KBM-7 (cell line): Measurements from ENCODE around the gene CENPH.
"Not testable (repeated sequence)": the region's sequence is repeated elsewhere in the genome, so short reads cannot be mapped to it uniquely, and the experiment has no call there.

ENCODE experiments used
- DNase-seq: peaks from one replicate; pipeline ENCODE4 v3.0.0-alpha.2; 2015
- in situ Hi-C: fragments of 300-500 bp; cut with MboI; formaldehyde crosslinking; loops from 2 replicates; pipeline ENCODE4 v1.14.3; 2020; ENCODE audit warnings: low sequenced_read_pairs, low pct_unique_long_range_greater_than_20kb, mixed read lengths

The CENPH gene, protein sequence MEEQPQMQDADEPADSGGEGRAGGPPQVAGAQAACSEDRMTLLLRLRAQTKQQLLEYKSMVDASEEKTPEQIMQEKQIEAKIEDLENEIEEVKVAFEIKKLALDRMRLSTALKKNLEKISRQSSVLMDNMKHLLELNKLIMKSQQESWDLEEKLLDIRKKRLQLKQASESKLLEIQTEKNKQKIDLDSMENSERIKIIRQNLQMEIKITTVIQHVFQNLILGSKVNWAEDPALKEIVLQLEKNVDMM

DNA sequence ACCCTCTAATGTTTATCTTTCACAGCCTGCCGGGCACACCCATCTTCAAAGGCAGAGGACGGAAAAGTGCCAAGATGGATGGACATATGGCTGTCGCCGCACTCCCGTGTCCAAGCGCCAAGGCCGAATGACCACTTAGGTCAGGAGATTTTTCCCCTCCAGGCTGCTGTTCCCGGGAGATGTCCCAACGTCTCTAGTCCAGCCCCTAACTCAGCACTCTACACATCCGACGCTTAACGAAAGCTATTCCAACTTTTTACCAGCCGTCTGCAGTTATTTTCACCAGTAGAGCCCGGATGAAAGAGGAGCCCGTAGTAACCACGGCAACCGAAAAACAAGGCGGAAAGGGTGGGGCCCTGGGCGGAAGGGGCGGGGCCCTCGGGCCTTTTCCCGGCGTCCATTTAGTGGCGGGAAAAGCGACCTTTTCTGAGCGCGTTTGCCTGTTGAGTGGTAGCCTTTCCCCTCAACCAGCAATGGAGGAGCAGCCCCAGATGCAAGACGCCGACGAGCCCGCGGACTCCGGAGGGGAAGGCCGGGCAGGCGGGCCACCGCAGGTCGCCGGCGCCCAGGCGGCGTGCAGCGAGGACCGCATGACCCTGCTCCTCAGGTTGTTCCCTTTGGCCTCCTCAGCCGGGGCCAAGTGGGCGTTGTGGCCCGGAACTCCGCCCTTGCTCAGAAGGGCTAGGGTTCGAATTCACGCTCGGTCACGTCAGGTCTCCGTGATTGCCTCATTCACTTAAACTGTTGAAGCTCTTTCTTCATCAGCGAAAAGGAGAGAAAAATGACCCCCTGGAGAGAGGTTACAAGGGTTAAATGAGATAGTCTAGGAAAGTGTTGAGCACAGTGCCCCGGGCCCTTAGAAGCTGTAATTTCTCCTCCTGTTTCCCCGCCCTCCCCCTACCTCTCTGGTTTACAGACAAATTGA is at the start of gene CENPH:
TSS of gene CENPH (plus strand) at position 422 of the 925 bp plus-strand sequence. CDS start at position 474, 52 bp downstream.
- peak; percentile 96 for DNase-seq
- in situ Hi-C loops, result no loop called here

DNA sequence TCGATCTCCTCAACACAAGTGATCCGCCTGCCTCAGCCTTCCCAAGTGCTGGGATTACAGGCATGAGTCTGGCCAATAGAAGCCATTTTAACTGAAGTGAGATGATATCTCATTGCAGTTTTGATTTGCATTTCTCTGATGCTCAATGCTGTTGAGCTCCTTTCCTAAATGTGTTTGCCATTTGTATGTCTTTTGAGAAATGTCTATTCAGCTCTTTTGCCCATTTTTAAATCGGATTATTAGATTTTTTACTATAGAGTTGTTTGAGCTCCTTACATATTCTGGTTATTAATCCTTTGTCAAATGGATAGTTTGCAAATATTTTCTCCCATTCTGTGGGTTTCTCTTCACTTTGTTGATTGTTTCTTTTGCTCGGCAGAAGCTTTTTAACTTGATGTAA is 49.1 kb upstream of the CENPH start:
- DNase-seq, in situ Hi-C loops: not testable (repeated sequence)

DNA sequence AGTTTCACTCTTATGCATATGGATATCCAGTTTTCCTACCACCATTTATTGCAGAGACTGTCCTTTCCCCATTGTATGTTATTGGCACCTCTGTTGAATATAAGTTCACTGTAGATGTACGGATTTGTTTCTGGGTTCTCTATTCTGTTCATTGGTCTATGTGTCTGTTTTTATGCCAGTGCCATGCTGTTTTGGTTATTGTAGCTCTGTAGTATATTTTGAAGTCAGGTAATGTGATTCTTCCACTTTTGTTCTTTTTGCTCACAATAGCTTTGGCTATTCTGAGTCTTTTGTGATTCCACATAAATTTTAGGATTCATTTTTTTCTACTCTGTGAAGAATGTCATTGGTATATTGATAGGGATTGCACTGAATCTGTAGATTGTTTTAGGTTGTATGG is 48.6 kb upstream of the CENPH start:
- DNase-seq, result no peak
- in situ Hi-C loops, result no loop called here

DNA sequence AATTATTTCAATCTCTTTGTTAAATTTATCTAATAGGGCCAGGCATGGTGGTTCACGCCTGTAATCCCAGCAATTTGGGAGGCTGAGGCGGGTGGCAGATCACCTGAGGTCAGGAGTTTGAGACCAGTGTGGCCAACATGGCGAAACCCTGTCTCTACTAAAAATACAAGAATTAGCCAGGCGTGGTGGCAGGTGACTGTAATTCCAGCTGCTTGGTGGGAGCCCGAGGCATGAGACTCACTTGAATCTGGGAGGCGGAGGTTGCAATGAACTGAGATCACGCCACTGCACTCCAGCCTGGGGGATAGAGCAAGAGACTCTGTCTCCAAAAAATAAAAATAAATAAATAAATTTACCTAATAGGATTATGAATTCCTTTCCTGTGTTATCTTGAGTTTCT is 40.8 kb upstream of the CENPH start:
- DNase-seq, in situ Hi-C loops: not testable (repeated sequence)

DNA sequence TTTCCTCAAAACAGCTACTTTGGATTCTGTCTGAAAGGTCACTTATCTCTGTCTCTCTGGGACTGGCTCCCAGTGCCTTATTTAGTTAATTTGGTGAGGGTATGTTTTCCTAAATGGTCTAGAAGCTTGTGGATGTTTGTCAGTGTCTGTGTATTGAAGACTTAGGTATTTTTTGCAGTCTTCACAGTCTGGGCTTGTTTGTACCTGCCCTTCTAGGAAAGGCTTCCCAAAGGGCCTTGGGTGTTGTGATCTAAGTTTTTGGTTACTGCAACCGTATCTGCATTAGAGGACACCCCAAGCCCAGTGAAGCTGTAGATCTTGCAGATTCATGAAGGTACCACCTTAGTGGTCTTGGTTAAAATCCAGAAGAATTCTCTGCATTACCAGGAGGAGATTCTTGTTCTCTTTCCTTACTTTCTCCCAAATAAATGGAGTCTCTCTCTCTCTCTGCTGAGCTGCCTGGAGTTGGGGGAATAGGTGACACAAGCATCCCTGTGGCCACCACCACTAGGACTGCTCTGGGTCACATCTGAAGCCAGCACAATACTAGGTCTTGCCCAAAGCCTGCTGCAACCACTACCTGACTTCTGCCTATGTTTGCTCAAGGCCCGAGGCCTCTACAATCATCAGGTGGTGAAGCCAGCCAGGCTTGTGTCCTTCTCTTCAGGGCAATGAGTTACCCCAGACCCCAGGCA is 40.3 kb upstream of the CENPH start:
- in situ Hi-C loops, result no loop called here
- no peak for DNase-seq

DNA sequence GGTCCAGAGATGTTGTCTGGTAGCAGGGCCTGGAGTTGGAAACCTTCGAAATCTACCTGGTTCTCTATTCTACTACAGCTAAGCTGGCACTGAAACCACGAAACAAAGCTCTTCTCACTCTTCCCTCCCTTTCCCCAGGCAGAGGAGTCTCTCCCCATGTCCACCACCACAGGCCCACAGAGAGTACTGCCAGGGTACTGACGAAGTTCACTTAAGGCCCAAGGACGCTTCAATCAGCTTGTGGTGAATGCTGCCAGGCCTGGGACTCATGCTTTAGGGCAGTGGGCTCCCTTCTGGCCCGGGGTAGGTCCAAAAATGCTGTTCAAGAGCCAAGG is 39.7 kb upstream of the CENPH start:
- no peak for DNase-seq
- in situ Hi-C loops, result no loop called here

DNA sequence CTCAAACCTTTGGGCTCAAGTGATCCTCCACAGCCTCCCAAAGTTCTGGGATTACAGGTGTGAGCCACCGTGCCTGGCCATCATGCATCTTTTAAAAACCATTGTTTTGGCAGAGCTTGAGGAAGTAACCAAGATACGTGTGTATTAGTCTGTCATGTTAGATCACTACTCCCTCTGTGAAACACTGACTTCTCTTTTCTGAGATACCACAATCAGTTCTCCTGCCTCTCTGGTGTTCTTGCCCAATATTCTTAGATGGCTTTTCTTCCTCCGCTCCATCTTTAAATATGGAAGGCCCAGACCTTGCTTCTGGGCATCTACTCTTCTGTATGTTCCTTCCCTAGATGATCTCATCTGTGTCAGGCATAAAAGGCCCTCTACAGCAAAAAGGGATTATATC is 36.7 kb upstream of the CENPH start:
- in situ Hi-C loops, result no loop called here
- DNase-seq, result peak; percentile 68

DNA sequence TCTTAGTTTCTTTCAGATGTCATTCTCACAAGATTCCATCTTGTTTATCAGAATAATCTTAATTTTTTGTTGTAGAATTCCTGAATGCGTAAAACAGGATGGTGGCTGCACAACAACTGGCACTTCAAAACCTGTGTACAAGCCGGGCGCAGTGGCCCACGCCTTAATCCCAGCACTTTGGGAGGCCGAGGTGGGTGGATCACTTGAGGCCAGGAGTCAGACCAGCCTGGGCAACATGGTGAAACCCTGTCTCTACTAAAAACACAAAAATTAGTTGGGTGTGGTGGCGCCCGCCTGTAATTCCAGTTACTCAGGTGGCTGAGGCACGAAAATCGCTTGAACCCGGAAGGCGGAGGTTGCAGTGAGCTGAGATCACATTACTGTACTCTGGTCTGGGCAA is 32.9 kb upstream of the CENPH start:
- no peak for DNase-seq
- in situ Hi-C loops, result no loop called here

DNA sequence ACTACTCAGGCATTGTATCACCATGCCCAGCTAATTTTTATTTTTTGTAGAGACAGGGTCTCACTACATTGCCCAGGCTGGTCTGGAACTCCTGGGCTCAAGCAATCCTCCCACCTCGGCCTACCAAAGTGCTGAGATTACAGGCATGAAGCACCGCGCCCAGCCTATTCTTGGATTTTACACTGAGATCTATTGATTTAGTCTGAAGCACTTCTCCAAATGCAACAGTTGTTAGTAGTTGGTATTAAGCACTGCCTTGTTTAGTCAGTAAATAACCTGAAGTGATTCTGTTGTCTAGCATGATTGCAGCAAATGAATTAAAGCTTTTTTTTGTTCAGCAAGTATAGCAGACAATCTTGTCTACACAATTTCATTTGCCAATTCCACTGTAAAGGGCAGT is 31.3 kb upstream of the CENPH start:
- in situ Hi-C loops, result no loop called here

DNA sequence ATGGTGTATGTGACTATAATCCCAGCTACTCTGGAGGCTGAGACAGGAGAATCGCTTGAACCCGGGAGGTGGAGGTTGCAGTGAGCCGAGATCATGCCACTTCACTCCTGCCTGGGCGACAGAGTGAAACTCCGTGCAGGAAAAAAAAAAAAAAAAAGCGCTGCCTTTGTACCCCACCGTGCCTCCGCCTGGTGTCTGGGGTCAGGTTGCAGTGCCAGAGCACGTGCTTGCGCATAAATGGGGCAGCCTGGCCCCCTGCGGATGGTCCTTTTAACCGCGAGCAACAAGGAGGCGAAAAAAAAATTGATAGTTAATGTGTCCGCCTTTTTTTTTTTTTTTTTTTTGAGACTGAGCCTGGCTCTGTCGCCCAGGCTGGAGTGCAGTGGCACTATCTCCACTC is 28.7 kb upstream of the CENPH start:
- in situ Hi-C loops, result no loop called here
- DNase-seq, result no peak

More for the DNA sequence above, 31.3 kb upstream of the CENPH start:
- DNase-seq, result no peak

DNA sequence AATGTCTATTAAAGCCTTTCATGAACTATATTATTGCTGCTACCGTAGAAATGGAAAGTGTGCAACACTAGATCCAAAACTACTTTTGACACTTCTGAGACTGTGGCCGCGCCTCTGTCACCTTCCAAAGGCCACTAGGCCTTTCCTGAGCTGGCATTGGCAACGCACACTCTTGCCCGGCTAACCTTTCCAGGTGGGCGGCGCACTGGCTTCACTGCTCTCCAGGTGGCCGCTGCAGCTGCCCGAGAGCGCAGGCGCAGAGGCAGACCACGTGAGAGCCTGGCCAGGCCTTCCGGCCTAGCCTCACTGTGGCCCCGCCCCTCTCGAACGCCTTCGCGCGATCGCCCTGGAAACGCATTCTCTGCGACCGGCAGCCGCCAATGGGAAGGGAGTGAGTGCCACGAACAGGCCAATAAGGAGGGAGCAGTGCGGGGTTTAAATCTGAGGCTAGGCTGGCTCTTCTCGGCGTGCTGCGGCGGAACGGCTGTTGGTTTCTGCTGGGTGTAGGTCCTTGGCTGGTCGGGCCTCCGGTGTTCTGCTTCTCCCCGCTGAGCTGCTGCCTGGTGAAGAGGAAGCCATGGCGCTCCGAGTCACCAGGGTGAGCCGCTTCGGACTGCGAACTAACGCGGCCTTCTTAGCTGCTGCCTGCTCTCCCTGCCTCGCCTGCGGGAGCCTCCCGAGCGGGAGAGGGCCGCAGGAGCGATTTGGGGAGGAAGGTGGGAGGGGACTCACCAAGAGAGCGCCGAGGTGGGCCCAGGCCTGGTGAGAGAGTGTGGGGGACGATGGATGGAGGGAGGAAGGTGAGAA is 22.5 kb upstream of the CENPH start, which contains the start of gene CCNB1:
TSS of gene CCNB1 (plus strand) at position 465 of the 807 bp plus-strand sequence. CDS start at position 578, 113 bp downstream.
- in situ Hi-C loops, result no loop called here

DNA sequence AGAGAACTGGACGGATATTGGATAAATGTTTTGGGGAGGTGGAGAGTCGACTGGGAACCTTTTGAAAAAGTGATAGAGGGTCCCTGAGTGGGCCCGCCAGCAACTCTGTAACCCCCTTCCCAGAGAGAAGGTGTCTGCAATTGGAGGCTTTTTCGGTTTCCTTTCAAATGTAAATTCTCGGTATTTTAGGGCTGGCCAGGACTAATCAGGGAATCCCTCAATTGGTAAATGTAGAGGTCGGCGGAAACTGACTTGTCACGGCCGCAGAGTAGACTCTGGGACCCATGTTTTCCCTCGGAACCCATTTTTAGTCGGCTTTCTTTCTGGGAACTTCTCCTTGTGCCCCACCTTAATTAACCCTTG is 21.9 kb upstream of the CENPH start:
- DNase-seq, result peak; percentile 28

More for the DNA sequence above, 22.5 kb upstream of the CENPH start, which contains the start of gene CCNB1:
- peak; percentile 99 for DNase-seq

DNA sequence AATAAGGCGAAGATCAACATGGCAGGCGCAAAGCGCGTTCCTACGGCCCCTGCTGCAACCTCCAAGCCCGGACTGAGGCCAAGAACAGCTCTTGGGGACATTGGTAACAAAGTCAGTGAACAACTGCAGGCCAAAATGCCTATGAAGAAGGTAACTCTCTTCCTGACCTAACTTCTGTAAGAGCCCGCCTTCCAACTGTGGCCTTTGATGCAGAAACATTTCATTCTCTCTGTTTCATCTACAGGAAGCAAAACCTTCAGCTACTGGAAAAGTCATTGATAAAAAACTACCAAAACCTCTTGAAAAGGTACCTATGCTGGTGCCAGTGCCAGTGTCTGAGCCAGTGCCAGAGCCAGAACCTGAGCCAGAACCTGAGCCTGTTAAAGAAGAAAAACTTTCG is 21.5 kb upstream of the CENPH start:
- in situ Hi-C loops, result no loop called here
- DNase-seq, result no peak

More for the DNA sequence above, 21.9 kb upstream of the CENPH start:
- in situ Hi-C loops, result no loop called here

DNA sequence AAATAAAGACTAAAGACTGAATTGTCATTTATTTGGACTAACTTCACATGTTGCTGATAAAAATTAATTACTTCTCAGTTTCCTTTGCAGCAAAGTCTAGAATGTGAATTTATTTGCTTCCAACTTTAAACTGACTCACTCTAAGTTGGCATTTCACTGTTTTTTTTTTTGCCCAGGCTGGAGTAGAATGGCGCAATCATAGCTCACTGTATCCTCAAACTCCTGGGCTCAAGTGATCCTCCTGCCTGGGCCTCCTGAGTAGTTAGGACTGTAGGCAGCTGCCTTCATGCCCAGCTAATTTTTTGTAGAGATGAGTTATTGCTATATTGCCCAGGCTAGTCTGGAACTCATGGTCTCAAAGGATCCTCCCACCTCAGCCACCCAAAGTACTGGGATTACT is 18.9 kb upstream of the CENPH start:
- no peak for DNase-seq
- in situ Hi-C loops, result no loop called here

DNA sequence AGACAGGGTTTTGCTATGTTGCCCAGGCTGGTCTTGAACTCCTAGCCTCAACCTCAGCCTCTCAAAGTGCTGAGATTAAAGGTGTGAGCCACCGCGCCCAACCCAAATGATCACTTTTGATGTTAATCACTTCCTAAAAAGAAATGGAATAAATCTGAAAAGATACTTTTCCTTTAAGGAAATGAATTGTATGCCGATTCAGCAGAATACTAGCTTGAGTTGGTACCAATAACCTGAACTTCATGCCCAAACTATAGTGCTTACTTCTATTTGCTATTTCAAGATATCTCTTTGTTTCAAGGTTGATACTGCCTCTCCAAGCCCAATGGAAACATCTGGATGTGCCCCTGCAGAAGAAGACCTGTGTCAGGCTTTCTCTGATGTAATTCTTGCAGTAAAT is 18.4 kb upstream of the CENPH start:
- in situ Hi-C loops, result no loop called here
- DNase-seq, result no peak

DNA sequence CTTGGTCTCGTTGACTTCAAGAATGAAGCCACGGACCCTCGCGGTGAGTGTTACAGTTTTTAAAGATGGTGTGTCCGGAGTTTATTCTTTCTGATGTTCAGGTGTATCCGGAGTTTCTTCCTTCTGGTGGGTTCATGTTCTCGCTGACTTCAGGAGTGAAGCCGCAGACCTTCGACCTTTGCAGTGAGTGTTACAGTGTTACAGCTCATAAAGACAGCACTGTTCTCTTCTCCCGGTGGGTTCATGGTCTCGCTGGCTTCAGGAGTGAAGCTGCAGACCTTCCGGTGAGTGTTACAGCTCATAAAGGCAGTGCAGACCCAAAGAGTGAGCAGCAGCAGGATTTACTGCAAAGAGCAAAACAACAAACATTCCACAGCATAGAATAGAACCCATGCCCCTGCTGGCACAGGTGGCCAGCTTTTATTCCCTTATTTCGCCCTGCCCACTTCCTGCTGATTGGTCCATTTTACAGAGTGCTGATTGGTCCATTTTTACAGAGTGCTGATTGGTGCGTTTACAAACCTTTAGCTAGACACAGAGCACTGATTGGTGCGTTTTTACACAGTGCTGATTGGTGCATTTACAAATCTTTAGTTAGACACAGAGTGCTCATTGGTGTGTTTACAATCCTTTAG is 7.6 kb upstream of the CENPH start:
- DNase-seq, in situ Hi-C loops: not testable (repeated sequence)

DNA sequence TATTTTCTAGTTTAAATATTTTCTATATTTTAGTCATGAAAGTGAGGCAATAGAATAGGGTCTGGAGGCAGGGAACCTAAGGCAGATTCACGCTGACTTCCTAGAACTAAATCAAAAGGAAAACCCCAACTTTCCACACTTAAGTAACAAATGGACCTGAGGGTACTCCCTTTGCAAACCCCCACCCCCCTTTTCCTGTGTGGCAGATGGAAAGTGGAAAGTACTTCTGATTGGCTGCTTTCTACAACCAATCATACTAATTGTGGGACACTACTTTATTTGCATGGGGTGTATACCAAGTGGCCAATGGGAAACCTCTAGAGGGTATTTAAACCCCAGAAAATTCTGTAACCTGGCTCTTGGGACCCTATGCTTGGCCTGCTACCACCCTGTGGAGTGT is 4.8 kb upstream of the CENPH start:
- in situ Hi-C loops, result no loop called here

DNA sequence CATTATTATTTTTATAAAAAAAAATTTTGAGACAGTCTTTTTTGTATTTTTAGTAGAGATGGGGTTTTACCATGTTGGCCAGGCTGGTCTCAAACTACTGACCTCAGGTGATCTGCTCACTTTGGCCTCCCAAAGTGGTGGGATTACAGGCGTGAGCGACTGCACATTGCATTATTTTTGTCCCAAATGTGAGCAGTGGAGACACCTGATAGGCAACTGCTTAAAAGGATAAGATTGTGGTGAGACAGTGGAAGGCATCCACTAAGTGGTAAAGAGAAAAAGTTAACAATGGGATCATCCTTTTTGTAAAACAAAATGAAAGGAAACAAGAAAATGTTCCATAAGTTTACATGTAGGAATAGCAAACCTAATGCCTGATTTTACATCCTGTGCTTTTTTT is 2.0 kb upstream of the CENPH start:
- in situ Hi-C loops, result no loop called here

More for the DNA sequence above, 4.8 kb upstream of the CENPH start:
- DNase-seq, result no peak

DNA sequence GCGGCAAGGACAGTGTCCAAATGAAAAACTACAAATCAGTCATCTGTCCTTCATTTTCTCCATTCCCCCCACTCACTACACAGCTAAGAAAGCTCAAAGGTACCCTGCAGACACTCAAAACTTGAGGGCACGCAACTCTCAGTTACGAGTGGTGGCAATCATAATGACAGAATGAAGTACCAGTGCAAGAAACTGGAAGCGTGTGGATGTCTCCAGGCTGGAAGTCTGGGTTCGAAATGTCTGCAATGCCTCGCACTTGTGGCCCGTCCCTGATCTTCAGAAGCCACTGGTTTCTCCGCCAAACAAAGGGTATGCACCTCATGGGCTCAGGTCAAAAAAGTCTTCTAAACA is 597 bp upstream of the CENPH start:
- in situ Hi-C loops, result no loop called here
- no peak for DNase-seq

More for the DNA sequence above, 2.0 kb upstream of the CENPH start:
- no peak for DNase-seq
